Tibial nerve (tissue), 4 donors: ENCODE measurements around the gene CDC42EP5. TPM values are rescaled to one million over a fixed set of nuclear protein-coding genes. Genes with fewer than 3 reads are reported as not detected.
"Not testable (repeated sequence)": the region's sequence is repeated elsewhere in the genome, so short reads cannot be mapped to it uniquely, and the experiment has no call there.

Source experiments
- DNase-seq, 2 donors: peaks; one replicate each; pipeline ENCODE4 v3.0.0-alpha.2; 2019; ENCODE audit warnings: low spot score in 2 of 2
- H3K27ac ChIP-seq, 4 donors: fragments of 200-600 bp; sonication (generic) in 3 of 4; one replicate each; pipeline ENCODE4 v1.5.1; 2017 to 2019; ENCODE audit warnings: mild to moderate bottlenecking in 1 of 4
- H3K27me3 ChIP-seq, 2 donors: fragments of 200-600 bp; sonication (generic) in 1 of 2; one replicate each; pipeline versions ENCODE4 v1.5.1 to v1.6.0; 2017 to 2019
- H3K36me3 ChIP-seq, 3 donors: fragments of 200-600 bp; sonication (generic); one replicate each; pipeline ENCODE4 v1.5.1; 2018 to 2019
- H3K4me1 ChIP-seq, 4 donors: fragments of 200-600 bp; sonication (generic) in 3 of 4; one replicate each; pipeline ENCODE4 v1.5.1; 2017 to 2019
- H3K4me3 ChIP-seq, 4 donors: fragments of 200-600 bp; sonication (generic) in 3 of 4; one replicate each; pipeline ENCODE4 v1.5.1; 2017 to 2019; ENCODE audit warnings: mild to moderate bottlenecking in 1 of 4, moderate library complexity in 1 of 4
- H3K9me3 ChIP-seq, 4 donors: fragments of 200-600 bp; sonication (generic) in 3 of 4; one replicate each; pipeline ENCODE4 v1.5.1; 2017 to 2019
- CTCF ChIP-seq, 5 experiments: fragments of 200-600 bp in 3 of 5; fragments of 450-650 bp in 2 of 5; sonication (generic) in 3 of 5; IDR thresholded peaks; one replicate each; pipeline ENCODE4 v1.5.1; 2016 to 2019; ENCODE audit warnings: antibody characterized with exemption in 5 of 5, mild to moderate bottlenecking in 3 of 5, moderate library complexity in 2 of 5
- EP300 ChIP-seq, 2 donors: sonication (generic); formaldehyde crosslinking; IDR thresholded peaks; one replicate each; pipeline ENCODE4 v1.6.1; 2017; ENCODE audit warnings: antibody characterized with exemption in 2 of 2, mild to moderate bottlenecking in 1 of 2
- POLR2A ChIP-seq, 2 donors: fragments of 450-650 bp; IDR thresholded peaks; one replicate each; pipeline ENCODE4 v1.6.1; 2017; ENCODE audit warnings: antibody characterized with exemption in 2 of 2, mild to moderate bottlenecking in 2 of 2, moderate library complexity in 2 of 2
- WGBS, 2 donors: methylation state at CpG; one replicate each; pipeline ENCODE4 v1.1.5; 2018; 5-methylcytosine and 5-hydroxymethylcytosine counted together
- total RNA-seq, 4 donors: library from RNA; depleted of rRNA; stranded (reverse); fragments of >200 nt; gene quantifications; one replicate each; pipeline ENCODE4 v1.1.0, GENCODE V29; 2016

CDC42EP5 gene
- total RNA-seq, 4 donors from 2014 or later = 38.9 to 62.2 (median 50.2) TPM

- no peak for DNase-seq
- no peak for TF ChIP-seq EP300 (IDR thresholded peaks at IDR 0.05)
- TF ChIP-seq POLR2A (IDR thresholded peaks at IDR 0.05) = no peak
- no peak for TF ChIP-seq CTCF (IDR thresholded peaks at IDR 0.05)
- Histone ChIP-seq H3K4me1 (peaks cover 0 to 71% (median 23%) of the 10 kb centered on the region in 4 donors), H3K36me3 (no peaks in the 10 kb centered on the region), H3K4me3 (no peak overlapping the region), H3K27ac (peak overlapping the region in 3 of 4 donors; percentile 81 to 97 (median 81)), H3K27me3 (peaks cover 0 to 6% of the 10 kb centered on the region in 2 donors), H3K9me3 (no peaks in the 10 kb centered on the region)
- 39 to 51% methylated on average over 8 of the region's 8 CpGs for WGBS, 2 donors
Measured at GRCh38 chr19:54469496-54469934, 3.6 kb downstream of the CDC42EP5 start.

- DNase-seq, H3K4me3 ChIP-seq, H3K9me3 ChIP-seq, H3K27me3 ChIP-seq: not testable (repeated sequence)
- peaks cover 0 to 77% (median 27%) of the 10 kb centered on the region in 4 donors for H3K4me1 ChIP-seq
- H3K36me3 ChIP-seq = peaks cover 0 to 13% (median 3%) of the 10 kb centered on the region in 3 donors
- peak overlapping the region in 3 of 4 donors; percentile 31 to 96 (median 71) for H3K27ac ChIP-seq
- 92 to 94% methylated on average over 14 of the region's 14 CpGs for WGBS, 2 donors
Measured at GRCh38 chr19:54466110-54466480, 7.0 kb downstream of the CDC42EP5 start.

- H3K4me3 ChIP-seq = peak overlapping the region in 2 of 4 donors; percentile 25 to 72
- no peaks in the 10 kb centered on the region for H3K27me3 ChIP-seq
- TF ChIP-seq EP300 (IDR thresholded peaks at IDR 0.05) (no peak), POLR2A (IDR thresholded peaks at IDR 0.05) (no peak), CTCF (IDR thresholded peaks at IDR 0.05) (no peak)
- peaks cover 0 to 77% (median 22%) of the 10 kb centered on the region in 4 donors for H3K4me1 ChIP-seq
- no peak for DNase-seq
- no peaks in the 10 kb centered on the region for H3K9me3 ChIP-seq
- H3K36me3 ChIP-seq = peaks cover 0 to 18% (median 8%) of the 10 kb centered on the region in 3 donors
- H3K27ac ChIP-seq = peak overlapping the region in 3 of 4 donors; percentile 71 to 96 (median 96)
- 75 to 79% methylated on average over 43 to 49 of the region's 49 CpGs for WGBS, 2 donors
Measured at GRCh38 chr19:54465426-54466109, 7.5 kb downstream of the CDC42EP5 start.

- TF ChIP-seq CTCF (IDR thresholded peaks at IDR 0.05) (peak in 2 of 5 experiments; percentile 45 to 51), EP300 (IDR thresholded peaks at IDR 0.05) (peak; percentile 55 to 81), POLR2A (IDR thresholded peaks at IDR 0.05) (peak; percentile 25 to 50)
- peaks cover 0 to 77% (median 19%) of the 10 kb centered on the region in 4 donors for H3K4me1 ChIP-seq
- peaks cover 0 to 26% (median 15%) of the 10 kb centered on the region in 3 donors for H3K36me3 ChIP-seq
- whole genome bisulfite sequencing, 2 donors = 13 to 15% methylated on average over 42 to 81 of the region's 87 CpGs
- H3K27me3 ChIP-seq = no peaks in the 10 kb centered on the region
- H3K4me3 ChIP-seq = peak overlapping the region; percentile 46 to 73 (median 72)
- H3K9me3 ChIP-seq = no peaks in the 10 kb centered on the region
- peak overlapping the region; percentile 90 to 96 (median 95) for H3K27ac ChIP-seq
- DNase-seq = peak; percentile 76 to 82
Measured at GRCh38 chr19:54464630-54465425, 8.3 kb downstream of the CDC42EP5 start.

GRCh38 chr19:54464044-54464629, 9.0 kb downstream of the CDC42EP5 start:
- Histone ChIP-seq H3K9me3 (no peaks in the 10 kb centered on the region), H3K27me3 (no peaks in the 10 kb centered on the region), H3K27ac (peak overlapping the region; percentile 90 to 96 (median 95)), H3K36me3 (peaks cover 0 to 33% (median 17%) of the 10 kb centered on the region in 3 donors), H3K4me3 (peak overlapping the region; percentile 46 to 73 (median 72)), H3K4me1 (peaks cover 0 to 77% (median 15%) of the 10 kb centered on the region in 4 donors)
- WGBS, 2 donors = 1% methylated on average over 26 of the region's 26 CpGs
- peak; percentile 67 to 72 for DNase-seq
- TF ChIP-seq CTCF (IDR thresholded peaks at IDR 0.05) = no peak
- TF ChIP-seq EP300 (IDR thresholded peaks at IDR 0.05) = no peak
- no peak for TF ChIP-seq POLR2A (IDR thresholded peaks at IDR 0.05)
